ENCODE measurements around the gene TTC6. TPM values are rescaled to one million over a fixed set of nuclear protein-coding genes. Genes with fewer than 3 reads are reported as not detected.

The TTC6 gene
- total RNA-seq, 1 donor from 2014 or later = 9.2 TPM

DNA sequence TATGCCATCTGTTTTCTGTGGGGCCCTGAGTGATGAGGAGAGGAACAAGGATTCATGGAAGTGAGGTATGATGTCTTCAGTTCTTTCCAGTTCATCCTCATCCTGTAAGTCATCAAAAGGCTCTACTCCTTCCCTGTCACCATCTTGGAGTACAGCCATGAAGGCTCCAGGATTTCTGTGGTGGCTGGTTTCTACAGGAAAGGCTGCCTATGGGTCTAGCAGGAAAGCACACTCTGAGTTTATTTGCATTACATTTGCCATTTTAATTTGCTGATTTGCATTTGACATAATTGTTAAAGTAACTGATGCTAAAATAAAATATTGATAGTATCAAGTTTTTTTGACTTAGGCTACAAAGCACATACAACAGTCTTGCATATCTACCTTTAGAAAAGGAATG is 11.2 kb downstream of the TTC6 start:
- DNase-seq (no peak), ATAC-seq (no peak)
- Histone ChIP-seq H3K27ac (no peak overlapping the region), H3K36me3 (no peaks in the 10 kb centered on the region), H3K9me3 (no peaks in the 10 kb centered on the region), H3K27me3 (ENCODE audit: low read depth) (peaks cover 38% of the 10 kb centered on the region), H3K4me3 (no peak overlapping the region), H3K4me1 (no peaks in the 10 kb centered on the region)
- intact Hi-C loops (cut with DNase I) = no loop called here
- TF ChIP-seq, protein P1, sequence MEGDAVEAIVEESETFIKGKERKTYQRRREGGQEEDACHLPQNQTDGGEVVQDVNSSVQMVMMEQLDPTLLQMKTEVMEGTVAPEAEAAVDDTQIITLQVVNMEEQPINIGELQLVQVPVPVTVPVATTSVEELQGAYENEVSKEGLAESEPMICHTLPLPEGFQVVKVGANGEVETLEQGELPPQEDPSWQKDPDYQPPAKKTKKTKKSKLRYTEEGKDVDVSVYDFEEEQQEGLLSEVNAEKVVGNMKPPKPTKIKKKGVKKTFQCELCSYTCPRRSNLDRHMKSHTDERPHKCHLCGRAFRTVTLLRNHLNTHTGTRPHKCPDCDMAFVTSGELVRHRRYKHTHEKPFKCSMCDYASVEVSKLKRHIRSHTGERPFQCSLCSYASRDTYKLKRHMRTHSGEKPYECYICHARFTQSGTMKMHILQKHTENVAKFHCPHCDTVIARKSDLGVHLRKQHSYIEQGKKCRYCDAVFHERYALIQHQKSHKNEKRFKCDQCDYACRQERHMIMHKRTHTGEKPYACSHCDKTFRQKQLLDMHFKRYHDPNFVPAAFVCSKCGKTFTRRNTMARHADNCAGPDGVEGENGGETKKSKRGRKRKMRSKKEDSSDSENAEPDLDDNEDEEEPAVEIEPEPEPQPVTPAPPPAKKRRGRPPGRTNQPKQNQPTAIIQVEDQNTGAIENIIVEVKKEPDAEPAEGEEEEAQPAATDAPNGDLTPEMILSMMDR (IDR thresholded peaks at IDR 0.05) = no peak

DNA sequence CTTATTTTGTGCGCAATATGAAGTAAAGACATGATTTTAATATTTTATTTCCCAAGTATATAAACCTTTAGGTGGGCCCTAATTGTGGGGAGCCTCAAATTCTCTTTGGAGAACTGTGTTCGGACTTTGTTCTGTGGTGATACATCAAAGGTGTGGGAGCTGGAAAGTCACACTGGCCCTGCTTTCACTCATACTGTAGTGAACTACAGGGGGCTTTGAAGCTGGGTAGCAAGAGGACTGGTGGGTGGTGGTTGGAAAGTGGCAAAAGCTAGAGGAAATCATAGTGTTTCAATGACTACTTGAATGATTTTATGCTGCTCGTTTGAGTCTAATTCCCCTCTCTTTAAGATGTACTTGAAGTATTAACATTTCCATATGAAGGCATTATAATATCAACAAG is 13.2 kb downstream of the TTC6 start:
- peaks cover 19% of the 10 kb centered on the region for H3K27me3 ChIP-seq (ENCODE audit: low read depth)
- H3K4me1 ChIP-seq = no peaks in the 10 kb centered on the region
- ATAC-seq (no peak), DNase-seq (no peak)
- intact Hi-C loops (cut with DNase I) = no loop called here
- H3K36me3 ChIP-seq = no peaks in the 10 kb centered on the region
- no peak overlapping the region for H3K4me3 ChIP-seq
- TF ChIP-seq, protein P1 (IDR thresholded peaks at IDR 0.05) = no peak
- no peak overlapping the region for H3K27ac ChIP-seq
- H3K9me3 ChIP-seq = no peaks in the 10 kb centered on the region

DNA sequence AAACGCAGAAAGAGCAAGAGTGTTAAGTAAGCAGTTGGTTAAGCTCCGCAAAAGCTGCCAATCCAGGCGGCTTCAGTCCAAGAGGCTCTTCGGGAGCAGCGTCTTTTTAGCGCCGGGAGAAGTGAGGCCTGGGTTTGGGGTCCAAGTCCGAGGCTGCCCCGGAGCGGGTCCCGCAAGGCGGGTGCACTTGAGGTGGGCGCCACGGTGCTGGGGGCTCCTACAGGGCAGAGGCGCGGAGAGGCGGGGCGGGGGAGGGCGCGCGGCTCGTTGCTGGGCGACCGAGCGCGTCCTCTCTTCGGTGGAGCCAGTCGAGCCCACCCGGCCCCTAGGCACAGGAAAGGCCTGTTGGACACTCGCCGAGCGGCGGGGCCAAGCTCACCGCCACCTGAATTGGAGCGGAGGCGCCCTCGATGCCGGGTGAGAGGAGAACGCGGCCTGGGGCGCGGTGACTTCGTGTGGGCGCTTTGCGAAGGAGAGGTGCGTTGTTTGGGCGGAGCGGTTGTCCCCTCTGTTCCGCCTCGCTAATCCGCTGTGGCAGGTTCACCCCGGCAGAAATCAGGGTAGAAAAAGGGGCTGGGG is 15.6 kb downstream of the TTC6 start:
- Histone ChIP-seq H3K4me1 (no peaks in the 10 kb centered on the region), H3K9me3 (peaks cover 20% of the 10 kb centered on the region), H3K4me3 (no peak overlapping the region), H3K27me3 (ENCODE audit: low read depth) (peaks cover 13% of the 10 kb centered on the region), H3K27ac (no peak overlapping the region), H3K36me3 (no peaks in the 10 kb centered on the region)
- TF ChIP-seq, protein P1 (IDR thresholded peaks at IDR 0.05) = no peak
- intact Hi-C loops (cut with DNase I) = no loop called here
- DNase-seq (no peak), ATAC-seq (no peak)

DNA sequence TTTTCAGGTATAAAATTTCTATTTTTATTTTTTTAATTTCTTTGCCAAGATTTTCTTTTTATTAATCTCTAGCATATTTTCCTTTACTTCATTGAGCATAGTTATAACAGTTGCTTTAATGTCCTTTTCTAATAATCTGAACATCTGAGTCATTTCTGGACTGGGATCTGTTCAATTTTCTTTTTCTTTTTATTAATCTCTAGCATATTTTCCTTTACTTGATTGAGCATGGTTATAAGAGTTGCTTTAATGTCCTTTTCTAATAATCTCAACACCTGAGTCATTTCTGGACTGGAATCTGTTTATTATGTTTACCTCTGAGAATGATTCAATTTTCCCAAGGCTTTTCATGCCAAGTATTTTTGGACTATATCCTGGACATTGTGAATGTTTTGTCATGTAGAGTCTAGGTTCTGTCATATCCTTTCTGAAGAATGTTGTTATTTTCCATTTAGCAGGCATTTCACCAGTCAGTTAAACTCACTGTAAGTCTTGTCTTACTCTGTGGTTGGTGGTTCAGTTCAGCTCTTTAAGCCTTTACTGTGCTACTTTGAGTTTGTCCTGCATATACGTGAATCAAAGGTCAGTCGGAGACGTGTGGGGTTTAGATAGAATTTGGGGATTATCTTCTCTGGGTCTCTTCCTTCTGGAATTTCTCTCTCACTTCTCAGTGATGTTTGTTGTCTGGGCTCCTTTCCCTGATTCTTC is 20.3 kb downstream of the TTC6 start:
- DNase-seq = no peak
- peaks cover 25% of the 10 kb centered on the region for H3K9me3 ChIP-seq

DNA sequence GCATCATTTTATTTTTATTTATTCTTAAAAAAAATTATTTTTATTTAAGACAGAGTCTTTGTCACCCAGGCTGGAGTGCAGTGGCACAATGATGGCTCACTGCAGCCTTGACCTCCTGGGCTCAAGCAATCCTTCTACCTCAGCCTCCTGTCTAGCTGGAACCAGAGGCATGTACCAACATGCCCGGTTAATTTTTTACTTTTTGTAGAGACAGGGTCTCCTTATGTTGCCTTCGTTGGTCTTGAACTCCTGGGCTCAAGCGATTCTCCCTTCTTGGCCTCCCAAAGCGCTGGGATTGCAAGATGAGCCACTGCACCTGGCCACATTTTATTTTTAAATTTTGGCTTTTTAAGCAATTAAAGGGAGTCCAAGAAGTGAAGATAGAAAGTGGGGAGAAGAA is 21.4 kb downstream of the TTC6 start:
- peaks cover 7% of the 10 kb centered on the region for H3K27me3 ChIP-seq (ENCODE audit: low read depth)
- no peaks in the 10 kb centered on the region for H3K36me3 ChIP-seq
- no peak for ATAC-seq
- H3K27ac ChIP-seq = no peak overlapping the region
- intact Hi-C loops (cut with DNase I) = no loop called here
- peaks cover 25% of the 10 kb centered on the region for H3K9me3 ChIP-seq
- no peaks in the 10 kb centered on the region for H3K4me1 ChIP-seq
- no peak for DNase-seq
- TF ChIP-seq, protein P1 (IDR thresholded peaks at IDR 0.05) = no peak
- no peak overlapping the region for H3K4me3 ChIP-seq

More for the DNA sequence above, 20.3 kb downstream of the TTC6 start:
- ATAC-seq = no peak
- TF ChIP-seq, protein P1 (IDR thresholded peaks at IDR 0.05) = no peak
- H3K36me3 ChIP-seq = no peaks in the 10 kb centered on the region
- no peak overlapping the region for H3K27ac ChIP-seq
- intact Hi-C loops (cut with DNase I) = no loop called here
- no peaks in the 10 kb centered on the region for H3K4me1 ChIP-seq
- peaks cover 9% of the 10 kb centered on the region for H3K27me3 ChIP-seq (ENCODE audit: low read depth)
- no peak overlapping the region for H3K4me3 ChIP-seq

All from lower lobe of right lung (tissue), 2 donors.